ENCODE results near the gene GSN.

- TF ChIP-seq CTCF (conservative IDR thresholded peaks at IDR 0.05), result no peak
- no peak for TF ChIP-seq ZFX (IDR thresholded peaks at IDR 0.05)
These were observed 18.1 kb downstream of the GSN start for GRCh38 chr9:121285835-121286687.

Data from C4-2B (cell line).